Trophoblast cell (in vitro differentiated cells and primary cell): Measurements from ENCODE around the gene HECW1.

Experiments used
- DNase-seq, 2 donors: peaks; one replicate each; pipeline ENCODE4 v3.0.0-alpha.2; 2016
- H2AFZ ChIP-seq: 2 replicates; pipeline ENCODE4 v1.6.1; 2013; ENCODE audit warnings: low read length, moderate library complexity, mild to moderate bottlenecking; ENCODE audit not compliant: insufficient read depth, poor library complexity
- H2AK5ac ChIP-seq: 2 replicates; pipeline ENCODE4 v1.6.1; 2013; ENCODE audit warnings: mild to moderate bottlenecking, low read length
- H2BK120ac ChIP-seq: 2 replicates; pipeline ENCODE4 v1.6.1; 2013; ENCODE audit warnings: low read length, mild to moderate bottlenecking, moderate library complexity; ENCODE audit not compliant: insufficient read depth, poor library complexity
- H2BK12ac ChIP-seq: 2 replicates; pipeline ENCODE4 v1.6.1; 2013; ENCODE audit warnings: mild to moderate bottlenecking, low read length, moderate library complexity
- H2BK5ac ChIP-seq: 2 replicates; pipeline ENCODE4 v1.6.1; 2013; ENCODE audit warnings: low read length, low read depth, moderate library complexity, mild to moderate bottlenecking; ENCODE audit not compliant: poor library complexity
- H3K14ac ChIP-seq: 2 replicates; pipeline ENCODE4 v1.6.1; 2013; ENCODE audit warnings: mild to moderate bottlenecking, low read length
- H3K18ac ChIP-seq: 2 replicates; pipeline ENCODE4 v1.6.1; 2013; ENCODE audit warnings: mild to moderate bottlenecking, low read length
- H3K23ac ChIP-seq: 2 replicates; pipeline ENCODE4 v1.6.1; 2013; ENCODE audit warnings: low read length
- H3K27ac ChIP-seq: 2 replicates; pipeline ENCODE4 v1.5.1; 2013; ENCODE audit warnings: low read depth, mild to moderate bottlenecking, inconsistent platforms, low read length, moderate library complexity
- H3K27me3 ChIP-seq: 2 replicates; pipeline ENCODE4 v1.6.1; 2013; ENCODE audit warnings: inconsistent platforms, mild to moderate bottlenecking, low read length, moderate library complexity; ENCODE audit not compliant: insufficient read depth
- H3K36me3 ChIP-seq, 2 experiments: 1 replicate in 1 of 2; 2 replicates in 1 of 2; pipeline ENCODE4 v1.6.1; 2013; ENCODE audit warnings: low read length in 2 of 2, mild to moderate bottlenecking in 2 of 2, moderate library complexity in 1 of 2; ENCODE audit not compliant: insufficient read depth in 2 of 2, control insufficient read depth in 1 of 2
- H3K4ac ChIP-seq: 2 replicates; pipeline ENCODE4 v1.6.1; 2013; ENCODE audit warnings: low read depth, mild to moderate bottlenecking, low read length, moderate library complexity
- H3K4me1 ChIP-seq, 2 experiments: 1 replicate in 1 of 2; 2 replicates in 1 of 2; pipeline ENCODE4 v1.6.1; 2013; ENCODE audit warnings: low read length in 2 of 2, mild to moderate bottlenecking in 2 of 2, moderate library complexity in 1 of 2; ENCODE audit not compliant: insufficient read depth in 2 of 2, control insufficient read depth in 1 of 2
- H3K4me2 ChIP-seq: 2 replicates; pipeline ENCODE4 v1.6.1; 2013; ENCODE audit warnings: inconsistent platforms, mild to moderate bottlenecking, low read length, moderate library complexity
- H3K4me3 ChIP-seq: 2 replicates; pipeline ENCODE4 v1.5.1; 2013; ENCODE audit warnings: mild to moderate bottlenecking, low read depth, low read length, inconsistent platforms
- H3K79me1 ChIP-seq: one replicate; pipeline ENCODE4 v1.6.1; 2013; ENCODE audit warnings: low read length
- H3K79me2 ChIP-seq: 2 replicates; pipeline ENCODE4 v1.6.1; 2013; ENCODE audit warnings: low read length, mild to moderate bottlenecking; ENCODE audit not compliant: control insufficient read depth, insufficient read depth, poor library complexity
- H3K9ac ChIP-seq: 2 replicates; pipeline ENCODE4 v1.6.1; 2013; ENCODE audit warnings: mild to moderate bottlenecking, low read length
- H3K9me3 ChIP-seq: 2 replicates; pipeline ENCODE4 v1.6.1; 2013; ENCODE audit warnings: low read depth, mild to moderate bottlenecking, control low read depth, inconsistent platforms, low read length; ENCODE audit not compliant: insufficient read depth
- H4K12ac ChIP-seq: 2 replicates; pipeline ENCODE4 v1.6.1; 2013; ENCODE audit warnings: low read depth, mild to moderate bottlenecking, low read length, moderate library complexity
- H4K8ac ChIP-seq: 2 replicates; pipeline ENCODE4 v1.6.1; 2013; ENCODE audit warnings: low read depth, mild to moderate bottlenecking, low read length, moderate library complexity
- H4K91ac ChIP-seq: one replicate; pipeline ENCODE4 v1.6.1; 2013; ENCODE audit warnings: low read depth, mild to moderate bottlenecking, low read length, moderate library complexity
- WGBS: extraction: QIAGEN DNeasy Blood & Tissue Kit; methylation state at CpG from one replicate; pipeline ENCODE4 v1.1.7; 2013; ENCODE audit warnings: missing lambda C conversion rate; ENCODE audit not compliant: insufficient read length, insufficient coverage; ENCODE audit errors: extremely low coverage; 5-methylcytosine and 5-hydroxymethylcytosine counted together

Gene HECW1

GRCh38 chr7:43505412-43505811 lies 393.0 kb downstream of the HECW1 start:
- H4K8ac ChIP-seq, result no peak overlapping the region
- H3K4me1 ChIP-seq, result peaks cover 0 to 2% of the 10 kb centered on the region in 2 experiments
- H3K4ac ChIP-seq, result no peak overlapping the region
- WGBS, result no CpG with 5 or more reads among the region's 2 CpGs
- H2BK120ac ChIP-seq, result no peak overlapping the region
- H3K23ac ChIP-seq, result no peak overlapping the region
- H2BK12ac ChIP-seq, result no peak overlapping the region
- no peak overlapping the region for H2AK5ac ChIP-seq
- no peak overlapping the region for H4K12ac ChIP-seq
- H3K4me3 ChIP-seq, result no peak overlapping the region
- H3K79me1 ChIP-seq, result no peaks in the 10 kb centered on the region
- no peak overlapping the region for H2AFZ ChIP-seq
- no peak overlapping the region for H3K18ac ChIP-seq
- H3K9me3 ChIP-seq, result no peaks in the 10 kb centered on the region
- H4K91ac ChIP-seq, result no peak overlapping the region
- no peak overlapping the region for H2BK5ac ChIP-seq
- no peak overlapping the region for H3K14ac ChIP-seq
- no peaks in the 10 kb centered on the region for H3K27me3 ChIP-seq
- no peaks in the 10 kb centered on the region for H3K79me2 ChIP-seq
- H3K27ac ChIP-seq, result no peak overlapping the region
- no peaks in the 10 kb centered on the region for H3K36me3 ChIP-seq
- no peak overlapping the region for H3K9ac ChIP-seq
- DNase-seq, result no peak
- H3K4me2 ChIP-seq, result no peak overlapping the region

- H4K12ac ChIP-seq, result no peak overlapping the region
- H2BK12ac ChIP-seq, result no peak overlapping the region
- H2BK120ac ChIP-seq, result no peak overlapping the region
- H2AK5ac ChIP-seq, result no peak overlapping the region
- no peak overlapping the region for H4K91ac ChIP-seq
- no peaks in the 10 kb centered on the region for H3K79me1 ChIP-seq
- no CpG with 5 or more reads among the region's 2 CpGs for WGBS
- no peak overlapping the region for H2BK5ac ChIP-seq
- no peak overlapping the region for H3K14ac ChIP-seq
- no peak overlapping the region for H4K8ac ChIP-seq
- no peak overlapping the region for H3K4me3 ChIP-seq
- H3K9me3 ChIP-seq, result no peaks in the 10 kb centered on the region
- H3K27me3 ChIP-seq, result no peaks in the 10 kb centered on the region
- DNase-seq, result no peak
- no peak overlapping the region for H3K4ac ChIP-seq
- no peak overlapping the region for H3K23ac ChIP-seq
- H3K27ac ChIP-seq, result no peak overlapping the region
- H3K4me2 ChIP-seq, result no peak overlapping the region
- peaks cover 0 to 2% of the 10 kb centered on the region in 2 experiments for H3K4me1 ChIP-seq
- no peaks in the 10 kb centered on the region for H3K36me3 ChIP-seq
- no peak overlapping the region for H3K9ac ChIP-seq
- H3K18ac ChIP-seq, result no peak overlapping the region
- H3K79me2 ChIP-seq, result no peaks in the 10 kb centered on the region
- no peak overlapping the region for H2AFZ ChIP-seq
These were observed 394.0 kb downstream of the HECW1 start for GRCh38 chr7:43506460-43506859.

GRCh38 chr7:43508461-43508860 lies 396.0 kb downstream of the HECW1 start:
- no CpG with 5 or more reads among the region's 1 CpG for WGBS
- H3K79me1 ChIP-seq, result no peaks in the 10 kb centered on the region

GRCh38 chr7:43509906-43510305 lies 397.5 kb downstream of the HECW1 start:
- Histone ChIP-seq H2BK120ac (no peak overlapping the region), H3K18ac (no peak overlapping the region), H3K27ac (no peak overlapping the region), H2AFZ (no peak overlapping the region), H3K4me2 (no peak overlapping the region), H2BK5ac (no peak overlapping the region), H3K27me3 (no peaks in the 10 kb centered on the region), H3K9ac (no peak overlapping the region), H4K8ac (no peak overlapping the region), H3K9me3 (peaks cover 2% of the 10 kb centered on the region), H3K14ac (no peak overlapping the region), H4K12ac (no peak overlapping the region), H3K4me1 (peaks cover 0 to 2% of the 10 kb centered on the region in 2 experiments), H2BK12ac (no peak overlapping the region), H3K79me1 (no peaks in the 10 kb centered on the region), H3K23ac (no peak overlapping the region), H2AK5ac (no peak overlapping the region), H3K79me2 (no peaks in the 10 kb centered on the region), H3K4me3 (no peak overlapping the region), H4K91ac (no peak overlapping the region), H3K4ac (no peak overlapping the region), H3K36me3 (no peaks in the 10 kb centered on the region)
- whole genome bisulfite sequencing, result no CpG with 5 or more reads among the region's 4 CpGs
- no peak for DNase-seq

More at GRCh38 chr7:43508461-43508860, 396.0 kb downstream of the HECW1 start:
- Histone ChIP-seq H2AFZ (no peak overlapping the region), H3K79me2 (no peaks in the 10 kb centered on the region), H3K9ac (no peak overlapping the region), H3K18ac (no peak overlapping the region), H4K91ac (no peak overlapping the region), H3K4me1 (peaks cover 0 to 2% of the 10 kb centered on the region in 2 experiments), H3K4ac (no peak overlapping the region), H3K4me2 (no peak overlapping the region), H4K8ac (no peak overlapping the region), H3K4me3 (no peak overlapping the region), H3K27ac (no peak overlapping the region), H3K9me3 (peaks cover 2% of the 10 kb centered on the region), H2BK12ac (no peak overlapping the region), H4K12ac (no peak overlapping the region), H3K36me3 (no peaks in the 10 kb centered on the region), H3K23ac (no peak overlapping the region), H2BK5ac (no peak overlapping the region), H2AK5ac (no peak overlapping the region), H3K27me3 (no peaks in the 10 kb centered on the region), H2BK120ac (no peak overlapping the region), H3K14ac (no peak overlapping the region)
- no peak for DNase-seq
